Measurements from ENCODE around the gene JARID2.
A peak's percentile ranks its signal among the peaks of the same experiment; 100 is the strongest.
"Not testable (repeated sequence)": the region's sequence is repeated elsewhere in the genome, so short reads cannot be mapped to it uniquely, and the experiment has no call there.

JARID2 gene

DNA sequence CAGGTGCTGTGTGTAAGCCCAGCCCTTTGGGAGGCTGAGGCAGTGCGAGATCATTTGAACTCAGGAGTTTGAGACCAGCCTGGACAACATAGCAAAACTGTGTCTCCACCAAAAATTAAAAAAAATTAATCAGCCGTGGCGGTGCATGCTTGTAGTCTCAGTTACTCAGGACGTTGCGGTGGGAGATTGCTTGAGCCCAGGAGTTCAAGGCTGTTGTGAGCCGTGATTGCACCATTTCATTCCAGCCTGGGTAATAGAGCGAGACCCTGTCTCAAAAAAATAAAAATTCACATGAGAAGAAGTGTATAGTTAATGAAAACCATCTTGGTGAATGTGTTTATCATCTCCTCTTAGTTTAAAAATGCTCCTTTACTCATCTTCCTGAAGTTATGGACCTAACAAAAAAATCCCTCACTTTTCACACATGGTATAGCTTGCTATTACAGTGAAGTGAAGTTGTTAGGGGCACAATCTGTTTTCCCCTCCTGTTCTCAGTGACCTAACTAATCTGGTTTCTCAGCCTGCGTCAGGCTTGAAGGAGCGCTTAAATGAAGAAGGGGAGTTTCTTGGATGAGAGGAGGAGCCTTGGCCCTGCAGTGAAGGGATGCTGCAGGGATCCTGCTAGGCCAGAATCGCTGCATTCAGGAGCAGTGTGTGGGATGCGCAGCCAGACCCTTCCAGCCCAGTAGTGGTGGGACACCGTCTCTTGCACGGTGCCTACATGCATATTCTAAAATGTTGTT, 45.3 kb downstream of the JARID2 start:
- DNase-seq = no peak

DNA sequence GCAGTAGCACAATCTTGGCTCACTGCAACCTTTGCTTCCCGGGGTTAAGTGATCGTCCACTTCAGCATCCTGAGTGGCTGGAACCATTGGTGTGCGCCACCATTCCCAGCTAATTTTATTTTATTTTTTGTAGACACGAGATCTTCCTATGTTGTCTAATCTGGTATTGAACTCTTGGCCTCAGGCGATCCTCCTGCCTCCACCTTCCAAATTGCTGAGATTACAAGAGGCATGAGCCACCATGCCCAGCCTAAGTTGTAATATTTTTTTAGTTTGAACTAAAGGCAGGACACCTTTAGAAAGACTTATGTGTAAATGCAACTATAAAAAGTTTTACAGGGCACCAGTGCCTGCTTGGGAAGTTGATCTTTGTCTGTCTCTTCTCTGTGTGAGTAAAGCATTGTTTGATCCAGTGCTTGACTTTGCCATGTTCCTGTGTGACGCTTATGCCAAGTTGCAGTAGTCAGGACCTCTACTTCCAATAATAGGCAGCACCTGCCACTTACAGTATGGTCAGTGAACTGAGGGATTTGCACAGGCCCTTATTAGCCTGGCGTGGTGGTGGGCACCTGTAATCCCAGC, 46.9 kb downstream of the JARID2 start:
- DNase-seq = no peak

DNA sequence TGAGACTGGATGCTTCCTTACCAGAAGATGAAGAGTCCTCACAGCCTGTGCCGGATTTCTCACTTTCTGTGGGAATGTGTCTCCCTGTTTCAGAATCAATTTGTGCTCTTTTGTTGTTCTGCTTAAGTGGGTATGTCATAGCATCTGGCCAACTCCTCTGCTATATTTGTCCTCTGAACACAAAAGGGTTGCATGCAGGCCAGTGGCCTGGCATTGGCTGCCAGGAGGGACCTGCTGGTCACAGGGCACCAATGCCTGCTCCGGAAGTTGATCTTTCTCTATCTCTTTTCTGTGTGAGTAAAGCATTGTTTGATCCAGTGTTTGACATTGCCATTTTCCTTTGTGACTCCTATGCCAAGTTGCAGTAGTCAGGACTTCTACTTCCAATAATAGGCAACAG, 47.8 kb downstream of the JARID2 start:
- no peak for DNase-seq

DNA sequence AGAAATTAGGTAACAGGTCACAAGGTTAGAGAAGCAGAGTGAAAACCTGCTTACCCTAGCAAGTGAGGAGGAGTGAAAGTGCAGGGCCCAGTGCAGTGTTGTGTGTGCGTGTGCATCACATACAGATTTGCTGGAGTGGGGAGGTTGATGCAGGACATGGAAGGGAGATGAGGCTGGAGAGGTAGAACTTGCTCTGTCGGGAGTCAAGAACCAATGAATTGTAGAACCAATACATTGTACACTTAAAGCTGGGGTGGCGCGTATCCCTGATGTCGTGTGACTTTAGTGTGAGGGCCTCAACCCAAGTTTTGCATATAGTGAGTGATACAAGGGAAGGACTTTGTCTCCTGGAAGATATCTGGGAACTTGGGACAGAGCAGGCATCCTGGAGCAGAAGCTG, 48.6 kb downstream of the JARID2 start:
- DNase-seq = no peak

DNA sequence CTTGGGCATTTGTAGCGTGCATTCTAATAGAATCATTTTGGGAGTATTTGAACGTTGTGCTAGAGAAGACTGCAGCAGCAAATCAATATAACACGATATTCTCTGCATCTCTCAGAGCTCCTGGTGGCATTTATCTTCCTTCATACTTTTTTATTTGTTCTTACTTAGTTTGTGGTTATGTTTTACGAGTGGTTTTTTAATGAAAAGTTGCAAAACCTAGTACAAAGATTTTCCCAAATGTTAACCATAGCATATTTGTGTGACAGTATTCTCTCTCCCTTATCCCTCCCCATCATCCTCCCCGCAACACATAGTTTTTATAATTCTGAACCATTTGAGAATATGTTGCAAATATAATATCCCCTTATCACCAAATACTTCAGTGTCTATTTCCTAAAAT, 50.4 kb downstream of the JARID2 start:
- DNase-seq = no peak

DNA sequence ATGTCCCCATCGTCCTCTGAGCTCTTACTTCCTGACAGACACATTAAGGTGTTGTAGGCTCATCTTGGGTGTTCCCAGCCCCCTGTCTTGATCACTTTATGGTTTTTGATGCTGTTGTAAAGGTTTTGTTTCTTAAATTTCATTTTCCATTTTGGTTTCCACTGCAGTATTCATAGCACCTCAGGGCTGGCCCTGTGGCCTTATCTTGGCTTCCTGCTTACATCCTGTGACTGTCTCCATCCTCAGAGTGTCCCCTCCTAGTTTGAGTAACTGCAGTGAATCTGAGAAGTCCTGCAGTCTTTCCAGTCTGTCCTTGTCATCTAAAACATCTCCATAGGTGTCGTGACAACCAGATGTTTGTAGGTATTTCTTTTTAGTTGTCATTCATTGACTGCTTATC, 50.9 kb downstream of the JARID2 start:
- DNase-seq = no peak

DNA sequence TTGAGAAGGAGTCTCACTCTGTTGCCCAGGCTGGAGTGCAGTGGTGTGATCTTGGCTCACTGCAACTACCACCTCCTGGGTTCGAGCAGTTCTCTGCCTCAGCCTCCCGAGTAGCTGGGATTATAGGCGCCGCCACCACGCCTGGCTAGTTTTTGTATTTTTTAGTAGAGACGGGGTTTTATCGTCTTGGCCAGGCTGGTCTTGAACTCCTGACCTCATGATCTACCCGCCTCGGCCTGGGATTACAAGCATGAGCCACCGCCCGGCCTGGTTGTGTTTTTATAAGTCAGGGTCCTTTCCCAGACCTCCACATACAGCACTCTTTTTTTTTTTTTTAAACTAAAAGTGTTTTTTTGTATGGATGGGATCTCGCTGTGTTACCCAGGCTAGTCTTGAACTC, 51.3 kb downstream of the JARID2 start:
- not testable (repeated sequence) for DNase-seq

DNA sequence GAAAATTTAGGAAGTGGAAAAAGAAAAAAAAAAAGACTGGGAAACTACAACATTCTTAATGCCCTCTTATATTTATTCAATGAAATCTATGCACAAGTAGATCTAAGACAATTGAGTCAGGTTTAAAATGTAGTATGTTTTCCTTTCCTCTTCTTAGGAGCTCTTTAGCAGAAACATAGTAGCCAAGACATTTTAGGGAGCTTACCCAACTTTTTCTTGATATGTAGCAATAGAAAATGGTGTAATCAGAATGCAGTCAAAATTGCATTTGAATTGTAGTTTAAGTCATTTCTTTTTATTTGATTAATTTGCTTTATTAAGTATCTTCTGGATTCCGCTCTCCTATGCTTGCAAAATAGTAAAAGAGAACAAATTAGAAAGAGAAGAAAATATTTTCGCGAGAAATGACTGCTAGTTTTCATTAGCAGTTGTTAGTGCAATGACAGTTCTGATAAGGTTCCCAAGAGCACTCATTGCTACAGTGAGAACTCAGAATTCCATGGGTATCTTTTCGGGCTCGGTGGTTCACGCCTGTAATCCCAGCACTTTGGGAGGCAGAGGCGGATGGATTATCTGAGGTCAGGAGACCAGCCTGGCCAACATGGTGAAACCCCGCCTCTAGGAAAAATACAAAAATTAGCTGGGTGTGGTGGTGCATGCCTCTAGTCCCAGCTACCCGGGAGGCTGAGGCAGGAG, 52.2 kb downstream of the JARID2 start:
- DNase-seq = peak; percentile 68

DNA sequence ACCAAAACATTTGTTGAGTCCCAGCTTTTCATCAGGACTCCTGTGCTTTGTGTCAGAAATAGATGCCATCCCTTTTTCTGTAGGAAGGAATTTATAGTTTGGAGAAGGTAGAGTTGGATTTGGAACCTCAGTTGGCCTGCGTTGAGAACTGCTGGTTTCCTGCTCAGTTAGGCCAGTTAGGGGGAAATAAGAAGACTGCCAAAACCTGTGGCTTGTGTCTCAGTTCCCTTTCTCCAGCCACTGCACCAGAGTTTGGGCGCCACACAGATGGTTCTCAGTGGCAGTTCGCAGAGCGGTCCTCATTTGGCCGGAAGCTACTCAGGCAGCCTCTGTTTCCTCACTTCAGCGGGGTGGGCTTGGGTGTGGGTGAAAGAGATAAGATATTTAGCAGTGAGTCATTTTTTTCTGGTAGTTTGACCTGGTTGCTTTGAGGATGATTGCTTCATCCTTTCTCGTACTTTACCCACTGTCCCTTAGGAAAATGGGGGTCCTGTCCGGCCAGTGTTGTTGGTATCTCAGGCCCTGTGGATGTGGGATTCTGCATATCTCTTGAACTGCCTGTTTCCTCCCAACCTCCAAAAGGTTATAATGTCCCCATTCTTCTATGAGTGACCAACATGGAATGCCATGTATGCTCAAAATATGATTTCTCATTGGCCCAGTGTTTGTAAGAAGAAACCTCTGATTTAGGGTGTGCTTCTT, 53.7 kb downstream of the JARID2 start:
- DNase-seq = peak; percentile 99

DNA sequence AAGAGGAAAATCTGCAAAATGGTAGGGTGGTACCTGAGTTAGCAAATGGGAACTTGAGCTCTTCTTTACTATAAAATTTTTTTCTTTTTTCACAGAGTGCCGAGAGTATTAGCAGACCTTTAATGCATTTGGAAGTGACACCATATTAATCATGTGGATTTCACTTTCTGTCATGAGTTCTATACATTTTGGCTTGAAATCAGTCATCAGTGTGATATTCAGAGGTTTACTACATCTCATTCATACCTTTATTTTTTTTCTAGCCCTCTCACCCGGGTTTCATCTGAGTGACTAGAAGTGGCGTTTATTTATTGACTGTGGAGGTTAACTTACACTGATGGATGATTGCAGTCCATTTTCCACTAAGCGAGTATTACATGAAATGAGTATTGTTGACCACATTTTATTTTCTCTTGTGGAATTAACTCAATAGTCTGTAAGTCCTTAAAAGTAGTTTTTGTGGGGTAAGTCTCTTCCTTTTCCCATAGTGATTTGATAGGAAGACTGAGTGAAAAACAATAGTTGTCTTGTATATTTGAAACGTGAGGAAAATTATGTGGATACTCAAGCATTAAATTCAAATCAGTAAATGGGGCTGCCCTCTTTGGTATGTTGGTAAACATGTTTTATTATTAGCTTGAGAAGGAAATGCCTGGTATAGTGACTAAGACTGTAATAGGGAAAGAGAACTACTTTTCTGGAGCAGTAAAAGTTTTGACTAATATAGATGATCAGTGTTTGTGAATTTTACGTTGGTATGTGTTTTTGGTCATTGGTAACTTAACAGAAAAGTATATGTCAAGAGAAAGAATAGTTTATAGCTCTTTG, 55.5 kb downstream of the JARID2 start:
- DNase-seq = no peak

DNA sequence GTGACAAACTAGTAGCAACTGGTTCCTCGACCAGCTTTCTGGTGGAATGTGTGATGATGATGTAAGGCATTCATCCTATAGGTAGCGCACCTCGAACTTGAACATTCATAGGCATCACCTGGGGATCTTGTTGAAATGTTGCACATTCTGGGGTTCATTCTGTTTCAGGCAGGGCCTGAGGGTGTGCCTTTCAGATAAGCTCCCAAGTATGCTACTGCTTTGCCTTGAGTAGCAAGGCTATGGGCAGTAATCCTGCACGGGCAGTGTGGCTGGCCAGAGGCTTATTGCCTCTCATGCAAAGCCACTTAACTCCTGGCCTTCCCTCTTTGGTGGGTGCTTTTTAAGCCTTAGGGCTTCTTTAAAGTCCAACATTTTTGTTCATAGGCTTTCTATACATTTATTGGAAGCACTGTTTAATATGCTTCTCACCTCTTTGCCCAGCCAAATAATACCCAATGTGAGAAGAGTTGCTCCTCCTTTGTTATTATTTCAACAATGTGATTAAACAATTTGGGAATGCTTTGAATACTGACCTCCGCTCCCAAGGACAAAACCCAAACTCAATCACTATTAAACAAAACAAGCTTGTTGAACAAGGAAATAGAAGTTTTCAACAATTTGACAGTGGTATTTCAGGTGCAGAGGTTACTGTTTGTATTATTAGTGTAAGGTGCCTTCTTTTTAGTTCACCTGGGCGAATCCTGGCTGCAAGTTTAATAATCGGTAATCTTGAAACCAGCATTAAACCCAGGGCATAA, 57.5 kb downstream of the JARID2 start:
- DNase-seq = no peak

DNA sequence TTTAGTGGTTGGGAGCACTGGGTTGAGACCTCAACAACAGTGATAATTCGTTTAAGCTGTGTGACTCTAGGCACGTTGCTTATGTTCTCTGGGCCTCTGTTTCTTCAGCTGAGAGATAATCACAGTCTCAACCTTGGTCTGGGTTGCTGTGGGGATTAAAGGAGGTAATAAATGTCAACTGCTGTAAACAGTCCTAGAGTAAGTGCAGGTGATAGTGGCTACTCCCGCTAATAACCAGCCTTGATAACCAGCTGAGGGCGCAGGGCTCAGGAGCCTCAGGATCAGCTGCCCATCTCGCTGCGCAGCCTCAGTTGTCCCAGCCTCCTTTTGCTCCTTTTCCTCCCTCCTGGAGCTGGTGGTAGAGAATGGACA, 58.0 kb downstream of the JARID2 start:
- no peak for DNase-seq

DNA sequence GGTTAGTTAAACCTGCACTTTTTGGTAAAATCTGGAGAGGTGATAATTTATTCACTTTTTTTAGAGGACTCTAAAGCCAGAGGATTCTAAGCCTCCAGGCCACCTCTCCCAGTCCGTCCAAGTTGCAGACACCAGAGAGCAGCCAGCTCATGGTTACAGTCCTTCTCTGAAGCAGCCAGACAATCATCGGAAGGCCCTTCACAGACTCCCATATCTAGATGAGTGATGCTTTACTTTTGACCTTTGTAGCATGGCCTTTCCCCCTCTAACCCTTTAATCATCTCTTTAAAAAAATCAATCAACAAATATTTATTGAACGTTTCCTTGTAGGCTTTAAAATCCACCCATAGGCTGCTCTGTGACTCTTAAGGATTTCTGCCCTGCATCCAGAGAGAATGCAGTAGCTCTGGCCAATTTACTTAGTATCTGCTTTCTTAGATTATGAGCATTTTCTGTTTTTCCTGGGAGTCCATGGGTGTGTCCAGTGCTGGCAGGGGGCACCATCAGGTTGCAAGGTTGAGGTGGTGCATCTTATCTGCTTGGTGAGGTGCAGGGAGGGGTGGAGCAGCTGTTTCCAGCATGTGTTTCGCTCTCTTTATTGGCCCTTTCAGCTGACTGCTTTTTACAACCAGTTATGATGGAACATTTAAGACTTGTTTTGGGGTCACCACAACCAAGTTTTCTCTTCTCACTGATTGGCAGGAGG, 58.6 kb downstream of the JARID2 start:
- DNase-seq = no peak

DNA sequence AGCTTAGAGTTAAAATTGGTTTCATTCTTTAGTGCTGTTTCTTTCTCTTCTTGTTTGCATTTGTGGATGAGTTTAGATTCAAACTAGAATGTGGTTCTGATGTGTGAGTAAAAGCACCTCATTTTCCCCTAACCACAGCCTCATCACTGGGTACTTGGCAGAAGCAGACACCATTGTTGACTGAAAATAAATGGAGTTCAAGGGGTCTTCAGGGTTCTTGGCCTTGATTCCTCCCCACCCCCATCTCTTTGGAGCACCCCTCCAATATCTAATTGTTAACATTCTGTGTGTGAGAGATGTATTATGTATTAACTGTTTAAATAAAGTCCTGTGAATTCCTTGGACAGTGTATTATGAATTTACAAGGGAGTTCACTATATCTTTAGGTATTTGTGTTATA, 59.6 kb downstream of the JARID2 start:
- DNase-seq = no peak

DNA sequence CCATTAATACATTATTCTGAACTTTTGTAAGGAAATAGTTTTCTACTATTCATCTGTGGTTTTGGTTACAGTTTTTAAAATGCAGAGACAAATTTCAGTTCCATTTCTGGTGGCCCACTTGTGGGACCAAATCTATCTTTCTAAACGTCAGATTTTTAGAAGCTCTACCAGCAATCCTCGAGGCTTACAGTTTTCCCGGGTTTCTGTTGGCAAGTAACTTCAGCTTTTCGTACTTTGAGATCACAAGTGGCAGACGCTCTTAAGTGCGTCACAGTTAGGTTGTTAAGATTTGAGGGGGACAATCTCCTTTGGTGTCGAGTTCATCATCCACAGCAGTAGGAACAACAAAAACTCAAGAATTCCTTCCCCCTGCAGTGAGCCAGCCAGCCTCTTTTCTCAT, 60.0 kb downstream of the JARID2 start:
- DNase-seq = peak; percentile 28

DNA sequence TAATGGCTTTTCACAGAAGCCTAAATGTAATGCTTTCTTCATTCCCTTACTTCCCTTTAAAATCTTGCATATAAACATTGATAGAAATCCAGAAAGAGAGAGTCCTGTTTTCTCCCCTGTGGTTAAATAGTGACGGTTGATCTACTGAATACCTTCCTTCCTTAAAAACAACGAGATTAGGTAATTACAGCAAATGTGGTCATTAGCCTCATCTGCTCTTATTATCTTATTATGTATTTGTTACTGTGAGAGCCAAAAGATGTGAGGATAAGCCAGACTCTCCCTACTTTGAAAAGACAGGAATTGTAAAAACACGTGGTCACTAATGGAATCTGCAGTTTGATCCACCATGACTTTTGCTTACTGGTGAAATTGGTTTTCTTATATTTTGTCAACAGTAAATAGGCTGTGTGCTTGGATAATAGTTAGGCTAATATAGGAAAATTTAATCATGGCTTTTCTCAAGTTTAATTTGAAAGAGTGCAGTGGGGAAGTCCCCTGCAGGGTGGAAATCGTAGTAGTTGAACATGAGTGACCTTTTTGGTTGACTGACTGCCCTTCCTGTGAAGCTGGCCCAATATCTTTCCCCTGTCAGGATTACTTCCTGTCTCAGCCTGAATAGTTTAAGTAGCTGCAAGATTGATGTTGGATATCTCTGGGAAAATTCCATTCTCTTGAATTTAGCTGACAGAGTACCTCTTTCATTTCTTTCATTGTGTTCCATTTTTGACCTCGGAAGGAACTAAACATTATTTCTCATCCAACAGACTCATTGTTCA, 62.8 kb downstream of the JARID2 start:
- DNase-seq = peak; percentile 49

DNA sequence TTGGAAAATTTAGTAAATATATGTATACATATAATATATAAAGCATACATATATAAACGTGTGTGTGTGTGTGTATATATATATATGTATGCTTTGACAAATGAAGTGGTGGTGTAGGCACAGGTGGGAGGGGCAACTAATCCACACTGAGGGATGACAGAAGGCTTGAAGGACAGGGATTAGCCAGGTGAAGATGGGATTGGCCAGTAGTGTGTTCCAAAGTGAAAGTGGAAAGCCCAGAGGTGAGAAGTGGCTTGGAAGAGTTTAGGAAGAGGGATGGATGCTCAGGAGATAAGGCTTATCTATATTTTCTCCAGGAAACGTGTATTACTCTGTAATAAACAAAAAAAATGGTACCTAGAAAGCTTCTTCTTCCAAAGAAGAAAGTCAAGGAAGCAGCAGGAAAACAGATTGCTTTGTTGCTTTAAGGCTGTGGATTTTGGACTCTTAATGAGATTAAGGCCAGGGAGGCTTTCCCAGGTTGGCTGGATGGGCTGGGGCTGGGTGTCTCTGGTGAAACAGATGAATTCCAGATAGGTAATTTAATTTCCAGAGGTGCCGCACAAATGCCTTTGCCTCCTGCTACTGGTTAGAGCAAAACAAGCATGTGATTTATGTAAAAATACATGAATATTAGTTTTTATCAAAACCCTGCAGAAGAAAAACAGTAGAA, 63.9 kb downstream of the JARID2 start:
- DNase-seq = no peak

DNA sequence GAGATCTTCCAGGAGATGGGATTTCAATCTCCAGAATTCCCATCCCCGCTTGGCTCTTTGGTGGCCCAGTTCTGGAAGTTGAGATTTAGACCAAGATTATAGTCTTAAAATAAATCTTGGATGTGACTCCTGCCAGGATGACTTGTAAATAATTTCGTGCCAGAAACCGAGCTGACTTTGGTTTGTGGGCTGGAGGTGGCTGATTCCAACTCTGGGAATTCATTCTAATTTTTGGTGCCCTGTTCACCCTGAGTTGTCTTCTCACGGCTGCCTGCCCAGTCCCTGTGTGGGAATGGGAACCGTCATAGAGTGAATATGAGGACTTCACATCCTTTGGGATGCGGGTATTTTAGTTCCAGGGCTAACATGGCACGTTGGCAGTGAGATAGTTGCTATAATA, 64.8 kb downstream of the JARID2 start:
- no peak for DNase-seq

DNA sequence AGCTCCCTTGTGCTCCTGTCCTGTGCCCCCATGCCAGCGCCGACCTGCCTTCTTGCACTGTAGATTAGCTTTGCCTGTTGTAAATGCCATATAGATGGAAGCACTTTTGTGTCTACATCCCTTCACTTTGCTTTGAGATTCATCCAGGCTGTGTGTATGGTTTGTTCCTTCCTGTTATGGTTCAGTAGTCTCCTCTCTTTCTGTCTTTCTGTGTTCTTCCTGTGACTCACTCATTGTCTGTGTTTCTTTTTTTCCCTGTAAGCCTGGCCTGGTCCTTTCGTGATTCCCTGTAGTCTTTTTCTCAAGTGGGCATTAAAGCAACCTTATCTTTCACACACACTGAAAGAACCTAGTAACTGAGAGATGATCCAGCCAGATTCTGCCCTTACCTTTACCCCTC, 66.6 kb downstream of the JARID2 start:
- no peak for DNase-seq

DNA sequence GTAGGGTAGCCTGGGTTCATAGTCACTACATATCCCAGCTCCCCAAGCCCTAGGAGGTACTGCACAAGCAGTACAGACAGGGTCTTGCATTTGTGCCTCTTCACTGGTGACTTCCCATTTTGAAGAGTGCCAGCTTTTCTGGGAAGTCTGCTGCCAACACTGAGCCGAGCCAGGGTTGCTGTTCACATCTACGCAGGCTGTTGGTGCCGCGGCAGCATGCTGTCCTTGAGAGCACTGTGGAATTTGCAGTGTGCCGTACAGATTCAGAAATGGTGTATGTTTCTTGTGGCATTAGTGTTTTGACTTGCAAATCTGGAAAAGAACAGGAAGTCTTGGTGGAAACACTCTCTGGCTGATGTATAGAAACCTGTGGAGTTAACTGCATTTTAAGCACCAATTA, 67.5 kb downstream of the JARID2 start:
- DNase-seq = no peak

Measured in MV-4-11 (cell line).